DND-41 (cell line): Measurements from ENCODE around the gene AUP1.

ENCODE experiments used
- EZH2 ChIP-seq: IDR thresholded peaks from 3 replicates; pipeline ENCODE4 v1.6.1; 2012; ENCODE audit warnings: borderline replicate concordance, low read depth, mild to moderate bottlenecking, moderate library complexity, low read length, inconsistent platforms; ENCODE audit not compliant: severe bottlenecking
- TF ChIP-seq, protein P1 (sequence below): IDR thresholded peaks from 2 replicates; pipeline ENCODE4 v1.5.1; 2012; ENCODE audit warnings: borderline replicate concordance, low read length, moderate library complexity, mild to moderate bottlenecking; ENCODE audit not compliant: poor library complexity, severe bottlenecking; ENCODE audit errors: extremely low read depth

DNA sequence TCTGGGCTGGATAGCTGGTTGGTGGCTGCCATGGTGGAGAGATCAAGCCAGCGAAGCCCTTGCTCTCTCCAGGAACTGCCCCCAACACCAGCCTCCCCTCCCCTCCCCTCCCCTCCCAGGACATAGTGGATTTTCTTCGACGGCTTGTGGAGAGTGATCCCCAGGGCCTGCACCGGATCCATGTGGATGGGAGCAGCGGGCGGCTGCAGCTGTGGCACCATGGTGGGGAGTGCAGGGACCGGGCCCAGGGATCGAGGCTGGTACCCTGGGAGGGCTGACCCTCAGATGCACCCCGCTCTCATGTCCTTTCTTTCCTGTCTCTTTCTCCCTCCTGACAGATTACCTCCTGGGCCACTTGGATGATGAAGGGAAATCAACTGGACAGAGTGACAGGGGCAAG lies 39.6 kb downstream of the AUP1 start:
- TF ChIP-seq, protein P1, sequence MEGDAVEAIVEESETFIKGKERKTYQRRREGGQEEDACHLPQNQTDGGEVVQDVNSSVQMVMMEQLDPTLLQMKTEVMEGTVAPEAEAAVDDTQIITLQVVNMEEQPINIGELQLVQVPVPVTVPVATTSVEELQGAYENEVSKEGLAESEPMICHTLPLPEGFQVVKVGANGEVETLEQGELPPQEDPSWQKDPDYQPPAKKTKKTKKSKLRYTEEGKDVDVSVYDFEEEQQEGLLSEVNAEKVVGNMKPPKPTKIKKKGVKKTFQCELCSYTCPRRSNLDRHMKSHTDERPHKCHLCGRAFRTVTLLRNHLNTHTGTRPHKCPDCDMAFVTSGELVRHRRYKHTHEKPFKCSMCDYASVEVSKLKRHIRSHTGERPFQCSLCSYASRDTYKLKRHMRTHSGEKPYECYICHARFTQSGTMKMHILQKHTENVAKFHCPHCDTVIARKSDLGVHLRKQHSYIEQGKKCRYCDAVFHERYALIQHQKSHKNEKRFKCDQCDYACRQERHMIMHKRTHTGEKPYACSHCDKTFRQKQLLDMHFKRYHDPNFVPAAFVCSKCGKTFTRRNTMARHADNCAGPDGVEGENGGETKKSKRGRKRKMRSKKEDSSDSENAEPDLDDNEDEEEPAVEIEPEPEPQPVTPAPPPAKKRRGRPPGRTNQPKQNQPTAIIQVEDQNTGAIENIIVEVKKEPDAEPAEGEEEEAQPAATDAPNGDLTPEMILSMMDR = no peak
- no peak for TF ChIP-seq EZH2
